NT2/D1 (cell line): Measurements from ENCODE around the gene BCL3.

ENCODE experiments used
- YY1 ChIP-seq: IDR thresholded peaks from 2 replicates; pipeline ENCODE4 v1.6.1; 2011; ENCODE audit not compliant: insufficient read length, insufficient read depth
- ZNF274 ChIP-seq: IDR thresholded peaks from 2 replicates; pipeline ENCODE4 v1.6.1; 2011; ENCODE audit warnings: mild to moderate bottlenecking, low read depth, low read length

- TF ChIP-seq YY1 (no peak), ZNF274 (no peak)
These were observed 20.3 kb upstream of the BCL3 start for GRCh38 chr19:44728178-44728577.
